Neural cell (in vitro differentiated cells): ENCODE data around the gene ATOX1. TPM values are rescaled to one million over a fixed set of nuclear protein-coding genes. Genes with fewer than 3 reads are reported as not detected.

Experiments used
- H2AFZ ChIP-seq: fragments of 200-600, 300-800 bp; sonication (generic), shearing (Covaris generic); 2 replicates; pipeline ENCODE4 v1.6.0; 2014; ENCODE audit warnings: low read depth, mild to moderate bottlenecking, antibody characterized with exemption, low read length, moderate library complexity
- H3F3A ChIP-seq: fragments of 200-600 bp; shearing (Covaris generic); 2 replicates; pipeline ENCODE4 v1.6.1; 2016; ENCODE audit warnings: mild to moderate bottlenecking, moderate library complexity, mixed read lengths, antibody characterized with exemption, low read length; ENCODE audit not compliant: insufficient read depth, poor library complexity, severe bottlenecking
- H3K27ac ChIP-seq: fragments of 200-600, 300-800 bp; sonication (generic), shearing (Covaris generic); 2 replicates; pipeline ENCODE4 v1.5.1; 2014; ENCODE audit warnings: mild to moderate bottlenecking, low read length, moderate library complexity
- H3K27me3 ChIP-seq: fragments of 300-800, 200-600 bp; sonication (generic), shearing (Covaris generic); 2 replicates; pipeline ENCODE4 v1.6.0; 2014; ENCODE audit warnings: mild to moderate bottlenecking, low read depth, low read length, moderate library complexity; ENCODE audit not compliant: insufficient read depth
- H3K36me3 ChIP-seq: fragments of 300-800, 200-600 bp; sonication (generic), shearing (Covaris generic); 2 replicates; pipeline ENCODE4 v1.5.1; 2014; ENCODE audit warnings: mild to moderate bottlenecking, antibody characterized with exemption, low read length, moderate library complexity; ENCODE audit not compliant: insufficient read depth
- H3K4me2 ChIP-seq: fragments of 300-800, 200-600 bp; sonication (generic), shearing (Covaris generic); 2 replicates; pipeline ENCODE4 v1.6.0; 2014; ENCODE audit warnings: mild to moderate bottlenecking, low read length
- H3K4me3 ChIP-seq: fragments of 300-800, 200-600 bp; sonication (generic), shearing (Covaris generic); 2 replicates; pipeline ENCODE4 v1.5.1; 2014; ENCODE audit warnings: mild to moderate bottlenecking, low read length, moderate library complexity
- H3K79me2 ChIP-seq: fragments of 200-600 bp; shearing (Covaris generic); replicated peaks from 2 replicates; pipeline ENCODE4 v1.6.0; 2014; ENCODE audit warnings: mild to moderate bottlenecking, low read length, moderate library complexity; ENCODE audit not compliant: insufficient read depth
- H3K9ac ChIP-seq: fragments of 300-800, 200-600 bp; sonication (generic), shearing (Covaris generic); 2 replicates; pipeline ENCODE4 v1.6.1; 2016; ENCODE audit warnings: mild to moderate bottlenecking, low read length, mixed read lengths
- H3K9me2 ChIP-seq: fragments of 200-600 bp; shearing (Covaris generic); 2 replicates; pipeline ENCODE4 v1.6.1; 2016; ENCODE audit warnings: mild to moderate bottlenecking, low read length, mixed read lengths; ENCODE audit not compliant: insufficient read depth
- H3K9me3 ChIP-seq: fragments of 200-600, 300-800 bp; sonication (generic), shearing (Covaris generic); 2 replicates; pipeline ENCODE4 v1.6.1; 2016; ENCODE audit warnings: mild to moderate bottlenecking, mixed run types, low read length, moderate library complexity, mixed read lengths
- H4K20me1 ChIP-seq: fragments of 200-600 bp; shearing (Covaris generic); 2 replicates; pipeline ENCODE4 v1.6.1; 2016; ENCODE audit warnings: mild to moderate bottlenecking, mixed run types; ENCODE audit not compliant: insufficient read depth
- CTCF ChIP-seq: fragments of 450-650 bp; IDR thresholded peaks from 2 replicates; pipeline ENCODE4 v1.5.1; 2014; ENCODE audit warnings: antibody characterized with exemption, mild to moderate bottlenecking, moderate library complexity; ENCODE audit not compliant: poor library complexity, severe bottlenecking
- EP300 ChIP-seq: fragments of 450-650 bp; conservative IDR thresholded peaks from 2 replicates; pipeline ENCODE4 v1.6.1; 2014; ENCODE audit warnings: antibody characterized with exemption, mild to moderate bottlenecking, moderate library complexity; ENCODE audit not compliant: poor library complexity, severe bottlenecking
- EZH2 ChIP-seq: fragments of 200-600, 300-800 bp; shearing (Covaris generic), sonication (generic); IDR thresholded peaks from 2 replicates; pipeline ENCODE4 v1.6.1; 2014; ENCODE audit warnings: antibody characterized with exemption, low read length, borderline replicate concordance, mild to moderate bottlenecking; ENCODE audit not compliant: insufficient read depth, poor library complexity, severe bottlenecking
- MXI1 ChIP-seq: fragments of 450-650 bp; conservative IDR thresholded peaks from 2 replicates; pipeline ENCODE4 v1.6.1; 2014; ENCODE audit warnings: antibody characterized with exemption, mild to moderate bottlenecking; ENCODE audit not compliant: poor library complexity, severe bottlenecking
- POLR2AphosphoS5 ChIP-seq: IDR thresholded peaks from 2 replicates; pipeline ENCODE4 v1.6.1; 2012
- RAD21 ChIP-seq: fragments of 450-650 bp; conservative IDR thresholded peaks from 2 replicates; pipeline ENCODE4 v1.6.1; 2014; ENCODE audit warnings: antibody characterized with exemption, mild to moderate bottlenecking, moderate library complexity
- REST ChIP-seq: IDR thresholded peaks from 2 replicates; pipeline ENCODE4 v1.6.1; 2012; ENCODE audit warnings: borderline replicate concordance
- SMC3 ChIP-seq: fragments of 450-650 bp; conservative IDR thresholded peaks from 2 replicates; pipeline ENCODE4 v1.6.1; 2014; ENCODE audit warnings: antibody characterized with exemption, mild to moderate bottlenecking, moderate library complexity; ENCODE audit not compliant: poor library complexity
- TAF1 ChIP-seq: IDR thresholded peaks from 2 replicates; pipeline ENCODE4 v1.6.1; 2012; ENCODE audit warnings: low read depth
- polyA plus RNA-seq: library from polyadenylated mRNA; depleted of rRNA; stranded (reverse); fragments of >200 nt; gene quantifications from 2 replicates; pipeline ENCODE4 v1.2.3, GENCODE V29; 2014

The ATOX1 gene
- polyA plus RNA-seq, 1 donor from 2014 or later = 79.9 TPM

GRCh38 chr5:151750121-151750520, 8.3 kb downstream of the ATOX1 start:
- no peak overlapping the region for H3K4me3 ChIP-seq
- no peaks in the 10 kb centered on the region for H3K79me2 ChIP-seq
- no peaks in the 10 kb centered on the region for H3K9me2 ChIP-seq
- no peaks in the 10 kb centered on the region for H3K27me3 ChIP-seq
- no peak overlapping the region for H3K4me2 ChIP-seq
- no peaks in the 10 kb centered on the region for H4K20me1 ChIP-seq
- H3K9ac ChIP-seq = no peak overlapping the region
- H3K9me3 ChIP-seq = no peaks in the 10 kb centered on the region
- H3K36me3 ChIP-seq = no peaks in the 10 kb centered on the region
- TF ChIP-seq SMC3 (no peak), REST (no peak), EP300 (no peak), MXI1 (no peak), POLR2AphosphoS5 (no peak), CTCF (no peak), EZH2 (no peak), RAD21 (no peak), TAF1 (no peak)
- H2AFZ ChIP-seq = no peak overlapping the region
- H3K27ac ChIP-seq = no peak overlapping the region
- no peaks in the 10 kb centered on the region for H3F3A ChIP-seq

GRCh38 chr5:151745071-151745705, 13.2 kb downstream of the ATOX1 start:
- TF ChIP-seq POLR2AphosphoS5 (no peak), REST (no peak), RAD21 (no peak), CTCF (no peak), SMC3 (no peak), EP300 (no peak), MXI1 (no peak), TAF1 (no peak), EZH2 (no peak)
- Histone ChIP-seq H3K4me3 (no peak overlapping the region), H4K20me1 (no peaks in the 10 kb centered on the region), H3K27ac (no peak overlapping the region), H3K27me3 (no peaks in the 10 kb centered on the region), H3K36me3 (no peaks in the 10 kb centered on the region), H3K79me2 (no peaks in the 10 kb centered on the region), H3F3A (no peaks in the 10 kb centered on the region), H3K4me2 (no peak overlapping the region), H3K9me3 (no peaks in the 10 kb centered on the region), H3K9me2 (no peaks in the 10 kb centered on the region), H3K9ac (no peak overlapping the region), H2AFZ (no peak overlapping the region)
